Measurements from ENCODE around the gene TTC13.

TTC13 gene

GRCh38 chr1:230902349-230902923 lies 76.2 kb downstream of the TTC13 start:
- no peak for DNase-seq

DNA sequence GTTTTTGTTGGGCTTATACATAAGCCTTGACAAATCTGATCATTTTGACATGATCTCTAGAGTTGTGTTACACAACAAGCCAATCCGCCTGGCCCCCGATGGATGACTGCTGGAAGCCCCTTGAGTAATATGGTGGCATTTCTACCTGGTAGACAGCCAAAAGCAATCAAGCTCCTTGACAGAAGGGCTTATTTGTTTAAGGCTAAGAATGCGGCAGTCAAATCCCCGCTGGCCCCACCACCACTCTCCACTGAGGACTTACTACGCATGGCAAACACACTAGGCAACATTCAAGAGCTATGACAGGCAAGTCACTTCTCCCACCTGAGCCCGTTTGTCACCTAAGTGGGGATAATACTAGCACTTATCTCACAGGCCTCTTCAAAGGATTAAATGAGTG lies 77.0 kb downstream of the TTC13 start:
- no peak for DNase-seq

GRCh38 chr1:230900984-230901383 lies 77.7 kb downstream of the TTC13 start:
- DNase-seq, result no peak

DNA sequence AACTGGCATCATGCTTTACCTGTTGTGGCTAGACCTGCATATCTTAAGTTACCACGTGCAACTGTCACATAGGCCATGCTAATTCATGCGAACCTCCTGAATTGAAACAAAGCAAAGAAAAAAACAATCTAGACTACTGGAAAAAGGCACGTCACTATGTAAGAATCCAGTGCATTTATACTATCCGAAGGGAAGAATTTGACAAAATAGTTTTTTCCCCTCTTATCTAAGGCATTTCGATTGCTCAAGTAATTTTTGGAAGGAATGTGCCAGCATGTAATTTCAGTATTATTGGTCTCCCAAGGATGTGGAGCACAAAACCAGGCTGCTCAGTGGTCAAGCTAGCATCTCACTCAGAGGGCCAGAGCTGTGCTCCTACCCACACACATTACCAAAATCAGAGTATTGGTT lies 78.8 kb downstream of the TTC13 start:
- no peak for DNase-seq

GRCh38 chr1:230898748-230899147 lies 79.9 kb downstream of the TTC13 start:
- no peak for DNase-seq

DNA sequence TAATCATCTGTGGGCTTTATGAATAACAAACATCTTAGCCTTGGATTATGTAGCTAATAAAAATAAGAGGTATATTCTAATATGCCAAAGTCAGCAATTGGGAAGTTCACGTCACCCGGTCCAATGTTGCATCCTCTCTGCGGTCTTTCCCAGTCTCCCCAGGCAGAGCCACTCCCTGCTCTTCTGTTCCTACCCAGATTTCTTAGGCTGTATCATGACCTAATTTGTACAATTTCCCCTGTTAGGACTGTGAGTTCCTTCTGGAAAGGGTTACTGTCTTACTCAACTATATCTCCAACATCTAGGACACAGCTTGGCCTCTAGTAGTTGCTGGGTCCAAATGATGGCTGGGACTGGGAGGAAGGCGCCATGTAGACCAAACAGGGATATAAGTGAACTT lies 80.5 kb downstream of the TTC13 start:
- no peak for DNase-seq

- no peak for DNase-seq
Observed at GRCh38 chr1:230896779-230897178, 81.9 kb downstream of the TTC13 start.

- DNase-seq, result no peak
Observed at GRCh38 chr1:230895452-230895851, 83.2 kb downstream of the TTC13 start.

GRCh38 chr1:230894664-230895063 lies 84.0 kb downstream of the TTC13 start:
- no peak for DNase-seq

- no peak for DNase-seq
Observed at GRCh38 chr1:230894032-230894431, 84.6 kb downstream of the TTC13 start.

DNA sequence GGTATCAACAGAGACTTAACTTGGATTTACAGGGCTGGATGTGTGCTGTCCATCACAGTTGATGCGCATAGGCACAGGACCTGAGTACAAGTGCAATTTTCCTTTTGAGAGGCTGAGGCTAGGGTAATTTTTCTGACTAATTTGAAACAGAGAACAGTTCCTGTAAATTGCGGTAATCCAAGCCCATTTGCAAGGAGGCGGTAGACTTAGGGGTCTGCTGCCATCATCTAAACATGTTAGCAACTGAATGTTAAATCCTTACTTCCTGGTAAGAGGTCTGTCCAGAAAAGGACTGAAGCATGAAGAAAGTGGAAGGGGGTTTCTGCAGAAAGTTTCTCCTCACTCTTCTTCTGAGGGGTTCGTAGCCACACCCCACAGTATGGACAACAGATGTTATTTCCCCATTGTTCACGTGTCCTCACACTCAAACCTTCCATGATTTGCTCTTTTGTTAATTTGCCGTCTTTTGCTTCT lies 86.6 kb downstream of the TTC13 start:
- no peak for DNase-seq

DNA sequence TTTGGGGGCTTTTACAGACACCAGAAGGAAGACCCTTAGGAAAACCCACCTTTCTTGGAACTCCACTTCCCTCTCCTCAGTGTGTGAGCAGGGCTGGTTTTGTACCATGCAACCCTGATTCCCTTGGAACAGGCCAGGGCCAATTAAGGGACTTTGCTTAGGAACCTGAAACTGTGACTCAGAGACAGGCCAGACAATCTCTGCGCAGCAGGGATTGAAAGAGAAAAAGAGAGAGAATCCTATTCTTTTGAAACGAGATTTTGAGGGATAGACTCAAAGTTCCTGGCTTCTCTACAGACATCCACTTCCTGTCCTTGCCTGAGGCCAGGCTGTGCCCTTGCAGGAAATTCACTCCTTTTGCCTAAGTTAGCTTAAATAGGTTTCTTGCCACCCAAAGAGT lies 87.2 kb downstream of the TTC13 start:
- DNase-seq, result no peak

DNA sequence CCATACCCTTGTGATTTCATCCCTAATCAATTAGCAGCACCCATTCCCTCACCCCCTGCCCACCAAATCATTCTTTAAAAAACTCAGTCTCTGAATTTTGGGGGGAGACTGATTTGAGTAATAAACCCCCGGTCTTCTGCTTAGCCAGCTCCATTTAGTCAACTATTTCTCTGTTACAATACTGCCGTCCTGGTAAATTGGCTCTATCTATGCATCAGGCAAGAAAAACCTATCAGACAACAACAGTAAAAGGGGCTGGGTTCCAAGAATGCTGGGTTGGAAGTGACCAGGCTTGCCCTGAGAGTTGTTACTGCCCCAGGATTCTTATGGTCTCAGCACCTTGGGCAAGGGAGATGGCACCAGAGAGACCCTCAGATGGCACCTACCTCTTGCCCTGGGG lies 94.0 kb downstream of the TTC13 start:
- DNase-seq, result no peak

DNA sequence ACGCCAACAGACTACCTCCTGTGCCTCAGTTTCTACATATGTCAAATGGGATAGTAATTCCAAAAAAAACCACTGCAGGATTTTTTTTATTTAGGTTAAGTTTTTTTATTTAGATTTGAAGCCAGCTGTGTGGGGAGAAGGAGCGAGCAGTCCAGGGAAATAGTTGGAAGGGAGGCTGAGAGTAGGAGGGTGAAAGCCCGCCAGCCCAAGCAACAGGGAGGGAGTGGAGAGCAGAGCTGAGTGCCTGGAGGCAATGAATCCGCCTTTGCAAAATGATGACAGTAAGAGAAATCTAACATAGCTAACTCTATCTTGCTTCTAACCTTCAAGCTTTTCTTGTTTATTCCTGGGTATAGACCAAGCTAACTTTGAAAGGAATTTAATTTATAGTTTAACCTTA lies 94.7 kb downstream of the TTC13 start:
- DNase-seq, result no peak

GRCh38 chr1:230879778-230880177 lies 98.9 kb downstream of the TTC13 start:
- DNase-seq, result no peak

DNA sequence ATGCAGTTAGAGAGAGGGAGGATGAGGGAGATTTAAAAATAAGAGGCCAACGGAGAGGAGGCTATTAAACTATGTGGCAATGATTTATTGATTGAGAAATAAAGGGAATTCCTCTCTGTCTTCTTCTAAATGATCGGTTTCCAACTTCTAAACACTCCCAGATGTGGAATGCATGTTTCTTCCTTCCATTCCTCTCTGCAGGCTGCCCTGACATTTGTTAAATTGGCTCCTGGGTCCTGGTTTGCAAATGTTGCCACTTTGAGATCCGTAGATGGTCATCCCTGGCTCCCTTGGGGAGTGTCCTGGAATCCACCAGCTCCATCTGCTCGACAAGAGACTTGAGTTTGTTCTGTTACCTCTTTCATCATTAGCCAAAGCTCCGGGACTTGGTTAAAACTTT lies 100.1 kb downstream of the TTC13 start:
- peak; percentile 8 for DNase-seq

DNA sequence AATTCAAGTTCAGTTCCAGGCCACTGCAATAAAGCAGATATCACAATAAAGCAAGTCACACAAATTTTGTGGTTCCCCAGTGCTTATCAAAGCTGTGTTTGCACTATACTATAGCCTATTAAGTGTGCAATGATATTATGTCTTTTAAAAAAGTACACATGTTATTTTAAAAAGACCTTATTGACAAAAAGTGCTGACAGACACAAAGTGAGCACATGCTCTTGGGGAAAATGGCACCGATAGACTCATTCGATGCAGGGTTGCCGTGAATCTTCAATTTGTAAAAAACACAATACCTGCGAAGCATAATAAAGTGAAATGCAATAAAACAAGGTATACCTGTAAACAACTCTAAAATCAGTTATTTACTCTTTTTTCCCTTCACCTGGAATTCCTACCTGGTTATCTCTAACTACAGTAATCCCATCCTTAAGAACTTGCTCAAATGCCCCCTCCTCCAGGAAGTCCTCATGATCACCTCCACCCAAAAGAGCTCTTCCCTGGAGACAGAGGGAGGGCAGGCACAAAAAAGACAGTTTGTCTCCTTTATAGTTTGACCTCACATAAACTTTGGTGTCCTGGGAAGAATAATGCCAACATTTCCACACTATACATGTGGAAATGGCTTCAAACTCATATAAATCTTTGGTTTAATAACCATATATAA lies 100.6 kb downstream of the TTC13 start:
- DNase-seq, result no peak

- no peak for DNase-seq
Observed at GRCh38 chr1:230877146-230877923, 101.3 kb downstream of the TTC13 start.

GRCh38 chr1:230876660-230877059 lies 102.0 kb downstream of the TTC13 start:
- no peak for DNase-seq

- no peak for DNase-seq
Observed at GRCh38 chr1:230875370-230875769, 103.3 kb downstream of the TTC13 start.

- no peak for DNase-seq
Observed at GRCh38 chr1:230870916-230871315, 107.7 kb downstream of the TTC13 start.

DNA sequence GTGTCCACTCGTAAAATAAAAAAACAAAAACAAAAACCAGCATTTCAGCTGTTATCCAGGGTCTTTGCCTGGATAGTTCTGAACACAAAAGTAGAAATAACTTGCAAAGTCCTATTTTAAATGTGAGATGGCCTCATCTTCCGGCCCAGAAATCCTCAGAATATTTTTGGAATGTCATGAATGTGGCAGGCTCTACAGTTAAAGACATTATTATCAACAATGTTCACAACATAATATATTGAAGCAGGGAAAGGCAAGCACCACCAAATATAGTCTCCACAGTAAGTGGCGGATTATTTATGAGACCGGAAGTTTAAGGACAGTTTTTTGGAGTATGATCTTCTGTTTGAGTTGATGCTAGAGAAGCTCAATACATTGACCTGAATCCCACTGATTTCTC lies 109.2 kb downstream of the TTC13 start:
- no peak for DNase-seq

- DNase-seq, result no peak
Observed at GRCh38 chr1:230868736-230869385, 109.8 kb downstream of the TTC13 start.

Data from DMS 273 treated with DMSO at 0.1 percent for 48 hours (cell line).